Heart right ventricle (tissue), 16 donors: Measurements from ENCODE around the gene POLD1. TPM values are rescaled to one million over a fixed set of nuclear protein-coding genes. Genes with fewer than 3 reads are reported as not detected.

Source experiments
- ATAC-seq, 8 donors: fragments of 200-7000 bp; cut with Tn5 transposase; one replicate each; pipeline ENCODE4 v1.9.1; 2020; ENCODE audit warnings: mild to moderate bottlenecking in 8 of 8, moderate library complexity in 8 of 8, moderate number of reproducible peaks in 1 of 8
- DNase-seq, 2 donors: peaks; one replicate each; pipeline ENCODE4 v3.0.0-alpha.2; 2020
- H3K27ac ChIP-seq, 10 donors: fragments of 200-600 bp; sonication (generic) in 2 of 10; one replicate each; pipeline versions ENCODE4 v1.5.0 to v1.8.0; 2020 to 2022; ENCODE audit warnings: mild to moderate bottlenecking in 3 of 10
- H3K27me3 ChIP-seq, 7 donors: fragments of 200-600 bp; one replicate each; pipeline ENCODE4 v1.8.0; 2021 to 2022; ENCODE audit warnings: mild to moderate bottlenecking in 2 of 7
- H3K36me3 ChIP-seq, 9 donors: fragments of 200-600 bp; sonication (generic) in 1 of 9; one replicate each; pipeline versions ENCODE4 v1.5.0 to v1.8.0; 2020 to 2022; ENCODE audit warnings: mild to moderate bottlenecking in 2 of 9
- H3K4me1 ChIP-seq, 9 donors: fragments of 200-600 bp; sonication (generic) in 1 of 9; one replicate each; pipeline versions ENCODE4 v1.5.0 to v1.8.0; 2020 to 2022; ENCODE audit warnings: mild to moderate bottlenecking in 4 of 9
- H3K4me3 ChIP-seq, 10 donors: fragments of 200-600 bp; sonication (generic) in 2 of 10; one replicate each; pipeline versions ENCODE4 v1.5.0 to v1.8.0; 2020 to 2022; ENCODE audit warnings: mild to moderate bottlenecking in 7 of 10, moderate library complexity in 2 of 10
- H3K9me3 ChIP-seq, 11 donors: fragments of 200-600 bp in 10 of 11; sonication (generic) in 2 of 11; one replicate each; pipeline versions ENCODE4 v1.5.0 to v1.8.0; 2013 to 2022; ENCODE audit warnings: mild to moderate bottlenecking in 2 of 11, control low read depth in 1 of 11, moderate library complexity in 1 of 11
- WGBS, 2 donors: extraction: QIAGEN DNeasy Blood & Tissue Kit; methylation state at CpG; one replicate each; pipeline ENCODE4 v1.1.7; 2013; ENCODE audit warnings: inconsistent platforms in 1 of 2; 5-methylcytosine and 5-hydroxymethylcytosine counted together
- intact Hi-C, 10 donors: fragments of 100-400 bp; cut with DNase I; formaldehyde crosslinking; loops; one replicate each; pipeline versions ENCODE4 v1.11.1 to v1.14.2; 2022
- polyA plus RNA-seq, 2 donors: library from polyadenylated mRNA; stranded (reverse); fragments of 200-250 nt; gene quantifications; one replicate each; pipeline ENCODE4 v1.2.3, GENCODE V29; 2013
- total RNA-seq, 10 donors: library from RNA; stranded (reverse); fragmentation: NEBNext Ultra II Directional in 3 of 10; extraction: Animal tissue kit (Norgen Biotek cat#: 25700) in 3 of 10; gene quantifications; one replicate each; pipeline versions ENCODE4 v1.2.1 to v1.2.4, GENCODE V29; 2021 to 2023
- TF ChIP-seq, protein P1 (sequence below), 9 donors: fragments of 200-600 bp; sonication (generic) in 2 of 9; IDR thresholded peaks; one replicate each; pipeline versions ENCODE4 v1.5.0 to v1.8.0; 2021 to 2022; ENCODE audit warnings: antibody characterized with exemption in 9 of 9, mild to moderate bottlenecking in 5 of 9, moderate library complexity in 1 of 9
- donor health status: Arrhythmogenic right ventricular cardiomyopathy.
- donor health status: ischemic (EF 13 %, LVEDD 7.1; RV severe dilation, severe dysfunction).
- donor health status: healthy with polysubstance abuse.
- donor health status: DM: no; HTN: yes; CAD: no.
- donor health status: DM: no; HTN: no; CAD: no.
- donor health status: ischemic (EF 25% LVEDD 6.9; RV normal size, moderate dysfunction).
- donor health status: ischemic (EF 25% LVEDD 5.7; RV mildly dilated, moderate dysfunction).
- donor health status: healthy.
- donor health status: DM: yes; HTN: yes; CAD: no.
- donor health status: Ischemic cardiomyopathy.
- donor health status: ischemic (EF 35%, LVEDD 5.7; RV mildly dilated, moderate dysfunction).
- donor health status: nonischemic (EF 11% LVEDD 7.7; RV severe dilation, severe dysfunction).
- donor health status: DM: yes; HTN: yes; CAD: no.
- donor health status: PGD.
- donor health status: ischemic (EF 29% LVEDD 5.4; RV normal size, mild dysfunction).
- donor health status: nonischemic (EF 23%, LVEDD 6.1; RV moderate dilation, normal function).

POLD1 gene
- total and polyA plus RNA-seq, 12 donors: 4.2 to 28.3 (median 11.3) TPM

- no peak overlapping the region for H3K4me3 ChIP-seq
These were observed 22.7 kb downstream of the POLD1 start for GRCh38 chr19:50406829-50407228.

DNA sequence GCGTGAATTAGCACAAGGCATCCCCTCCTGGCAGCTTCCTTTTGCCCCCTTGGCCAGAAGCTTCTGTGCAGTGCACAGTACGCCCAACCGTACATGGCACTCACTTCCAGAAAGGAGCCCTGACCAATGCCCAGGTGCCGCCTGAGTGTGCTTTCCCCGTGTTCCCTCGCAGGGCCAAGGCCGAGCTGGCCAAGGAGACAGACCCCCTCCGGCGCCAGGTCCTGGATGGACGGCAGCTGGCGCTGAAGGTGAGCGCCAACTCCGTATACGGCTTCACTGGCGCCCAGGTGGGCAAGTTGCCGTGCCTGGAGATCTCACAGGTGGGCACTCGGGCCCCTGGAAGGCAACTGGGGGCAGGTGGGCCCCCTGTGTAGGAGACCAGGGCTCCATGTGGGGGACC is 25.2 kb downstream of the POLD1 start:
- Histone ChIP-seq H3K4me1 (no peaks in the 10 kb centered on the region), H3K9me3 (peaks cover 0 to 6% (median 0%) of the 10 kb centered on the region in 11 donors), H3K27me3 (no peaks in the 10 kb centered on the region), H3K36me3 (peaks cover 0 to 56% (median 0%) of the 10 kb centered on the region in 9 donors), H3K4me3 (no peak overlapping the region), H3K27ac (no peak overlapping the region)
- DNase-seq: no peak
- TF ChIP-seq, protein P1, sequence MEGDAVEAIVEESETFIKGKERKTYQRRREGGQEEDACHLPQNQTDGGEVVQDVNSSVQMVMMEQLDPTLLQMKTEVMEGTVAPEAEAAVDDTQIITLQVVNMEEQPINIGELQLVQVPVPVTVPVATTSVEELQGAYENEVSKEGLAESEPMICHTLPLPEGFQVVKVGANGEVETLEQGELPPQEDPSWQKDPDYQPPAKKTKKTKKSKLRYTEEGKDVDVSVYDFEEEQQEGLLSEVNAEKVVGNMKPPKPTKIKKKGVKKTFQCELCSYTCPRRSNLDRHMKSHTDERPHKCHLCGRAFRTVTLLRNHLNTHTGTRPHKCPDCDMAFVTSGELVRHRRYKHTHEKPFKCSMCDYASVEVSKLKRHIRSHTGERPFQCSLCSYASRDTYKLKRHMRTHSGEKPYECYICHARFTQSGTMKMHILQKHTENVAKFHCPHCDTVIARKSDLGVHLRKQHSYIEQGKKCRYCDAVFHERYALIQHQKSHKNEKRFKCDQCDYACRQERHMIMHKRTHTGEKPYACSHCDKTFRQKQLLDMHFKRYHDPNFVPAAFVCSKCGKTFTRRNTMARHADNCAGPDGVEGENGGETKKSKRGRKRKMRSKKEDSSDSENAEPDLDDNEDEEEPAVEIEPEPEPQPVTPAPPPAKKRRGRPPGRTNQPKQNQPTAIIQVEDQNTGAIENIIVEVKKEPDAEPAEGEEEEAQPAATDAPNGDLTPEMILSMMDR (IDR thresholded peaks at IDR 0.05): no peak
- intact Hi-C loops: no loop called here
- no peak for ATAC-seq
- WGBS, 2 donors: 95 to 96% methylated on average over 17 of the region's 17 CpGs

More at GRCh38 chr19:50406829-50407228, 22.7 kb downstream of the POLD1 start:
- intact Hi-C loops: no loop called here
- no peaks in the 10 kb centered on the region for H3K4me1 ChIP-seq
- H3K9me3 ChIP-seq: no peaks in the 10 kb centered on the region
- TF ChIP-seq, protein P1 (IDR thresholded peaks at IDR 0.05): no peak
- no peak for ATAC-seq
- peaks cover 0 to 73% (median 0%) of the 10 kb centered on the region in 9 donors for H3K36me3 ChIP-seq
- 94 to 97% methylated on average over 19 of the region's 19 CpGs for WGBS, 2 donors
- H3K27me3 ChIP-seq: no peaks in the 10 kb centered on the region
- DNase-seq: no peak
- H3K27ac ChIP-seq: no peak overlapping the region

- DNase-seq: no peak
- H3K4me3 ChIP-seq: no peak overlapping the region
- H3K4me1 ChIP-seq: peaks cover 0 to 6% (median 0%) of the 10 kb centered on the region in 9 donors
- peaks cover 0 to 50% (median 0%) of the 10 kb centered on the region in 9 donors for H3K36me3 ChIP-seq
- no peak for ATAC-seq
- peaks cover 0 to 6% (median 0%) of the 10 kb centered on the region in 11 donors for H3K9me3 ChIP-seq
- no peaks in the 10 kb centered on the region for H3K27me3 ChIP-seq
- 84 to 89% methylated on average over 10 of the region's 10 CpGs for WGBS, 2 donors
- TF ChIP-seq, protein P1 (IDR thresholded peaks at IDR 0.05): no peak
- no peak overlapping the region for H3K27ac ChIP-seq
- intact Hi-C loops: loop anchor here in 3 of 10 donors (5.0 kb wide), 2 partner anchors 38 to 43 kb away; partner anchors contain the start of gene NAPSA (in 2 of the 3)
These were observed 26.0 kb downstream of the POLD1 start for GRCh38 chr19:50410109-50410508.

- ATAC-seq (no peak), DNase-seq (no peak)
- H3K4me3 ChIP-seq: no peak overlapping the region
- 97 to 100% methylated on average over 2 of the region's 2 CpGs for WGBS, 2 donors
- H3K36me3 ChIP-seq: peaks cover 0 to 29% (median 0%) of the 10 kb centered on the region in 9 donors
- peaks cover 0 to 13% (median 0%) of the 10 kb centered on the region in 9 donors for H3K4me1 ChIP-seq
- intact Hi-C loops: loop anchor here in 3 of 10 donors (5.0 kb wide), 2 partner anchors 40 to 45 kb away; partner anchors contain the start of gene NAPSA (in 2 of the 3)
- TF ChIP-seq, protein P1 (IDR thresholded peaks at IDR 0.05): no peak
- peaks cover 0 to 6% (median 2%) of the 10 kb centered on the region in 7 donors for H3K27me3 ChIP-seq
- no peak overlapping the region for H3K27ac ChIP-seq
- H3K9me3 ChIP-seq: peaks cover 0 to 6% (median 0%) of the 10 kb centered on the region in 11 donors
These were observed 28.3 kb downstream of the POLD1 start for GRCh38 chr19:50412419-50412818.
